Middle frontal gyrus (tissue), 1 donor: ENCODE data around the gene HOMER1.

Experiments
- DNase-seq: peaks from one replicate; pipeline ENCODE4 v3.0.0-alpha.2; 2015; ENCODE audit warnings: low spot score; ENCODE audit errors: extremely low spot score

HOMER1 gene, protein sequence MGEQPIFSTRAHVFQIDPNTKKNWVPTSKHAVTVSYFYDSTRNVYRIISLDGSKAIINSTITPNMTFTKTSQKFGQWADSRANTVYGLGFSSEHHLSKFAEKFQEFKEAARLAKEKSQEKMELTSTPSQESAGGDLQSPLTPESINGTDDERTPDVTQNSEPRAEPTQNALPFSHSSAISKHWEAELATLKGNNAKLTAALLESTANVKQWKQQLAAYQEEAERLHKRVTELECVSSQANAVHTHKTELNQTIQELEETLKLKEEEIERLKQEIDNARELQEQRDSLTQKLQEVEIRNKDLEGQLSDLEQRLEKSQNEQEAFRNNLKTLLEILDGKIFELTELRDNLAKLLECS

DNA sequence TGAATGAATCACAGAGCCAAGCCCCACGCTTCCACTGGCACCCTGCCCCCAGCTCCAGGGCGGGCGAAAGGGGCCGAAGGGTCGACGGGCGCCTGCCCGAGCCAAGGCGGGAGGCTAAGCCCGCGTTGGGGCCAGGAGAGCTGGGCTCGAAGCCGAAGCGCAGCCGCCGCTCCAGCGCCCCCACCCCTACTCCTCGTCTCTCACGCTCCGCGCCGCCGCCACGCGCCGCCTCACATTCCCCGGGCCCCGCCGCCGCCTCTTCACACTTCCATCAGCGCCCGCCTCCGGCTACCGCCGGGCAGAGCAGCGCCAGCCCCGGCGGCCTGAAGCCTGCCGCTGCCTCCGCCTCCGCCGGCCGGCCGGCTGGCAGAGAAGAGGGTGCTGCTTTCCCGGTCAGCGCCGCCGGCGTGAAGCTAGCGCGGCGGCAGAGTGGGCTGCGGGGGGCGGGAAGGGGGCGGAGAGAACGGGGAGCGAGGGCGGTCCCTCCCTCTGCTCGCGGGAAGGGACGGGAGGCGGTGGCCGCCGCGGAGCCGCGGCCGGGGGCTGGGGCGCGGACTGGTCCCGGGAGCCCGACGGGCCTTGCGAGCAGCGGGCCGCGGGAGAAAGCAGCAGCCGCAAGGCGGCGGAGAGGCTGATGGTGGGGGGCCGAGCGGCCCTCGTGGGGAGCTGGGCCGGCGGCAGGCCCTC lies at the start of gene HOMER1:
HOMER1 (minus strand) TSS at position 431 of the 687 bp plus-strand sequence. CDS start 1,360 bp downstream, outside the sequence.
- DNase-seq, result peak; percentile 31

DNA sequence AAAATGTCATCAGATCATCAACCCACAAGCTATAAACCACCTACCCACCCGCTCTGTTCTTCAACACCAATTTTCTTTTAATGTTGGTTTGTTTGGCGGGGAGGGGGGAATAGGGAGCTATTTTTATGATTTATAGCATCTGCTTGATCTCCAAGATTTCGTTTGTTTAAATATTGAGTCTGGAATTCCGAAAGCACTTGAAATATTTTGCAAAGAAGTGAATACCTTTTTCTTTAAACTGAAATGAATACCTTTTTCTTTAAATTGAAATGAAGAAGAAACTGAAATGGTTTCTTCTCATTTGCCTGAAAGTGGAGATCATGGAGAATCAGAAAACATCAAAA lies 49.3 kb upstream of the HOMER1 start:
- DNase-seq, result no peak

DNA sequence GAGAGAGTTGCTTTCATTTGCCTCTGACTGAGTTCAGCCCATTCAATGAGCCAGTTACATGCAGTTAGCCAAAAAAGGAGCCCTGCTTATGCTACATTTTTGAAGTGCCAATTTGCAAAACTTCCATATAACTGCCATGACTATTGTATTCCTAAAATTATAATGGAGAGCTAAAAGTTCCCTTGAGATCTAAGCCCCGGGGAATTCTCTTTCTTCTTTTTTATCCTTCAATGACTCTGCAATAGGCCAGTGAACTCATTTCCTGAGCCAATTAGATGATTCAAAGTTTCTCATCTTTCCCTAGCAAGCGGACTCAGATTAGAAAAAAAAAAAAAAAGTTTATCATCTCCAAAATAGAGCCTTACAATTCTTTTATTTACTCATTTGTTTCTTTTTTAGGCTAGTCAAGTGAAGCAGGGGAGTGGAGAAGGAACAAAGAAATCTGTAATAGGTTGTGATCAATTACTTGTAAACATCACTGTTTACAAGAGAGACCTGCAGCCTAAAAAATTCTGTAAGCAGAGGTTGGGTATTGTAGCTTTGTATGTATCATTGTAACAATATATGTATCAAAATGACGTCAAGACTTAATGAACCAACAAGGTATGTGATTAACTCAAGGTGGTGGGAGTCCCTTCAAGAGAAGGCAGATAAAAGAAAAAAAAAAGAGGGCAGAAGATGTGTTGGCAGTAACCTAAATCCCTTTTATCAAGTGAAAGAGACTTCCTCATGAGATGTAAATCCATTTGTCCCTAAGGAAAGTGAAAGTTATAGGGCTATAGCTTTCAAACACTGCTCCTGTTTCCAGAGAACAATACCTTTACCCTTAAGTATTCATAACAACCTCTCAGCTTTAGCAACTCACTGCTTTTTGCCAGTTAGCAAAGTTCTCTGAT lies 48.7 kb upstream of the HOMER1 start:
- no peak for DNase-seq

DNA sequence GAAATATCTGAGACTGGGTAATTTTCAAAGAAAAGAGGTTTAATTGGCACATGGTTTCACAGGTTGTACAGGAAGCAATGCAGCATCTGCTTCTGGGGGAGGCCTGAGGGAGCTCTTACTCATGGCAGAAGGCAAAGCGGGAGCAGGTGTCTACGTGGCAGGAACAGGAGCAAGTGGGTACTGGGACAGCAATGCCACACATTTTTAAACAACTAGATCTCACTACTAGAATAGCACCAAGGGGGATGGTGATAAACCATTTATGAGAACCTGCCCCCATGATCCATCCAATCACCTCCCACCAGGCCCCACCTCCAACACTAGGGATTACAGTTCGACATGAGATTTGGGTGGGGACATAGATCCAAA lies 47.6 kb upstream of the HOMER1 start:
- DNase-seq, result no peak

DNA sequence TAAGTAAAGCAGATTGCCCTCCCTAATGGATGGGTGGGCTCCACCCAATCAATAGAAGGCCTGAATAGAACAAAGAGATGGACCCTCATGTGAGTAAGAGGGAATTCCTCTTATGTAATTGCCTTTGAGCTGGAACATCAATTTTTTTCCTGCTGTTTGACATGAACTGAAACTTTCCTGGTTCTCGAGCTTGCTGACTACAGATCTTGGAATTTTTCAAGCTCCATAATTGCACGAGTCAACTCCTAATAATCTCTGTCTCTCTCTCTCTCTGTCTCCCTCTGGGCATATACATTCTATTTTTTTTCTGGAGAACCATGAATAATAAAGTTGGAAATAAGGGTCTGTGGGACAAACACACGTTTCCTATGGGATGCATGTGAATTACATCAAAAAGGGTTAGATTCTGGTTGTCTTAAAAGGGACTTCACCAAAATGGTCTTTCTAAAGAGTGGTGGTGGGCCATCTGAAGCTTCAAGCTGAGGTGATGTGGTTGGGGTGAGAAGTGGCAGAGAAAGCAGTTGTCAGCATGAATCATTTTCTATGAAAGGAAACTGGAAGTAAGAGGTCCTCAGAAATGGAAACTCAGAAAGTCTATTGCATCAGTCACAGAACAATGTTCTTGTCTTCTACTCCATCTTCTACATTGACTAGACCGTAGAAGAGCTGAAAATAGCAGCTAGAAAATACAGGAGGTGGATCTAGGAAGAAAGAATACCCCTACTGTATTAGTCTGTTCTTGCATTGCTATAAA lies 47.0 kb upstream of the HOMER1 start:
- no peak for DNase-seq

DNA sequence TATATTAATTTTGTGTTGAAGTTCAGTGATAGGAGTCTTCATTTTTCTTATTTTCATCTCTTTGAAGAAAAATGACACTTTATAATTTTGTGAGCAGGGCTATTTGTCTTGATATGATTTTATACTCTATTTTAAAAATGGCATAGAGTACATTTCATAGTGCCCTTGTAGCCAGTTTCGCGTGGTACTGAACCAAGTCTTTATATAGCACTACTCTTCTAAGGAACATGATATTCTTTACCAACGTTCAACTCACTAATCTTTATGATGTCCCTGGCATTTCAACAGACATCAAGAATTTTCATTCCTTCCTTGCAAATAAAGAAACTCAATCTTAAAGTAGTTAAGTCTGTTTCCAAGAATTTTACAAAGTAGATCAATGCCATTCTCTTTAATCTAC lies 41.5 kb upstream of the HOMER1 start:
- no peak for DNase-seq

DNA sequence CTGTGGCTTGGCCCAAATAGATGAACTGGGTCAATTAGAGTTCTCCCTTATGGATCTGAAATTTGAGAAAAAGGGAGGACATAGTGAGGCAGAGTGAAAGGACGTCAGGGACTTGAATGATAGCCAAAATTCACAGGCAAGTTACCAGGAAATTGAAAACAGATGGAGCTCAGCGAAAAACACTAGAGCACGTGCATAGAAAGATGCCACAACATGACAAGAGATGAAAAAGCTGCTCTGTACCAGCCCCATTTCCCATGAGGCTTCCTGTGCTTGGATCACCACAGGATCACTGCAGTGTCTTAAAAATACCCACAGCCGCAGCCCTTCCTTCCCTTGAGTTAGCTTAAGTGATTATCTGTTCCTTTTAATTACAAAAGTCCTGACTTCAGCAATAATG lies 39.0 kb upstream of the HOMER1 start:
- no peak for DNase-seq

DNA sequence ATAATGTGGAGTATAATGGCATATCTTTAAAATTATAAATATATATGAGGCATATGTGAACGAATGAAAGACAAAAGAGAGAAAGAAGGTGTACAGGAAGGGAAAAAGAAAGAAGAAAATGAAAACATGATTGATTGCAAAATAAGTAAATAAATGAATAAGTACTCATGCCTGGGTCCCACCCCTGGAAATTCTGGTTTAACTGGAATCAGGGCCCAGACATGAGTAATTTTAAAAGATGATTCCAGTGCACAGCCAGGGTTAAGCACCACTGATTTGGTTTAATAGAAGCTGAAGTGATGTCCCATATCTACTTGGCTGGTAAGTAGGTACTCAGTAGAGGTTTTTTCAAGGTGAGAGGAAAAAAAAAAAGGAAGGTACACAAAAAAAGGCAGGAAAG lies 34.0 kb upstream of the HOMER1 start:
- no peak for DNase-seq

DNA sequence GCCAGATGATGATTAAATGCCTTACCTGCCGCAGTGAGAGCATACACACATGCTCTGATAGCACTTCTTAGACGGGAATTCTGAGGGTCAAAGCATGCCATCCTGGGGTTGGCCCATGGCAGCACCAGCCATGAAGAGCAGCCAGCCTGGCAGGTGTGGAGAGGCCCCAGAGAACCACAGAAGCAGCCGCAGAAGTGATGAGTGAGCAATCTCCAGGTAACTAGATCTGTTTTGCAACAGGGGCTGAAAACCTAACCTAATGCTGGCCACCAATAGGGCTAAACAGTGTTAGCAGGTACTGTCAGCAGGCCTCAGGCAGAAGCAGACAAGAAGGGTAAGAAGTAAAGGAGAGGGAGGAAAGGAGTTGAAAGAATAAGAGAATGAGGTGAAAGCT lies 33.5 kb upstream of the HOMER1 start:
- DNase-seq, result no peak

DNA sequence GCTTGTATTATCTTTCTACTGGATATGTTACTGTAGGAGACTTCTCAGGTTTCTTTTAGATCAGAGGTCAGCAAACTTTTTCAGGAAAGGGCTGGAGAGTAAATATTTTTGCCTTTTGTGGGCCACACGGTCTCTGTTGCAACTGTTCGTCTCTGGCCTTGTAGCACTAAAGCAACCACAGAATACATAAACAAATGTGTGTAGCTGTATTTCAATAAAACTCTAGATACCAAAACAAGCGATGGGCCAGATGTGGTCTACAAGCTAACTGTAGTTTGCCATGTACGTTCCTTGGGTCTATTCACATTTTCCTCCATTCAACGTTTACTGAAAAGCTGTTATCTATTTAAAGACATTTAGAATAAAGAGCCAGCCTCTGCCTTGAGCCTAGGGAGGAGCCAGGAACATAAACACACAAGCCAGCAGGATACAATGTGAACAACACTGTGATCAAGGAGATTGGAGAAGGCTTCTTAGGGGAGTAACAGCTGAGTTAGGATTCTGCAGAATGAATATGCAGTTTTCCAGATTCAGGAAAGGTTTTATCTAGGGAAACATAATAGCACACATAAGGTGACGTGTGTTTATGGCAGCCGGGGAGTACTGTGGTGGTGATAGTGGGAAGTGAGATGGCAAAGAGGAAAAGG lies 33.0 kb upstream of the HOMER1 start:
- no peak for DNase-seq

DNA sequence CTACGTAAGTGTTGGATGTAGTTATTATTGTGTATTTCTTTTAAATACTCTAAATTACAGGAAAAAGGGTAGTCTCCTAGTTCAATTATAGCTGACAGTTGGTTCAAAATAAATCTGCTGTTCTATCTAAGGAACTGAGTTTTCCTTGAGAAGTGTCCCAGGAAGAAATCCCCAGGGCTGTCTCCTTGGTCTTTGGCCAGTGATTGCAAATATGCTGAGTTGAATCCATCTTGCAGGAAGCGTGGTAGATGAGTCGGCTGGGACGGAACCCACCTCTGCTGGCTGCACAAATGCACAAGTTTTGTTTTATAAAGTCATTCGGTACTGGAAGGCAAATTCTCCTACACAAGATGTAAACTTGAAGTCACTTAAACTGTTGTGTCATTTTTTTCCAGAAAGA lies 30.2 kb upstream of the HOMER1 start:
- DNase-seq, result no peak

DNA sequence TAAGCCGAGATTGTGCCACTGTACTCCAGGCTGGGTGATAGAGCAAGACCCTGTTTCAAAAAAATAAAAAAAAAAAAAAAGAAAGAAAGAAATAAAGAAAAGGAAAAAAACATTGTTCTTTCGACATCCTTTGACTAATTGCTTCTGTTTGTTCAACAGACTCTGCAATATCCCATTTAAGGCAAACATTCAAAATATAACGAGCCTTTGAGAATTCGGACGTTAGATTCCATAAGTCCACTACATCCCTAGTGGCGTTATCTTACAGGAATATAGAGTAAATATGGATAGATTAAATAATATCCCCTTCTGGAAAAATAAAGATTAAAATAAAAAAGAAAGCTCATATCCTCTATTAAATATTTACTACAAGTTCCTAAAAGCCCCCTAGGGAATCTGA lies 27.0 kb upstream of the HOMER1 start:
- no peak for DNase-seq

DNA sequence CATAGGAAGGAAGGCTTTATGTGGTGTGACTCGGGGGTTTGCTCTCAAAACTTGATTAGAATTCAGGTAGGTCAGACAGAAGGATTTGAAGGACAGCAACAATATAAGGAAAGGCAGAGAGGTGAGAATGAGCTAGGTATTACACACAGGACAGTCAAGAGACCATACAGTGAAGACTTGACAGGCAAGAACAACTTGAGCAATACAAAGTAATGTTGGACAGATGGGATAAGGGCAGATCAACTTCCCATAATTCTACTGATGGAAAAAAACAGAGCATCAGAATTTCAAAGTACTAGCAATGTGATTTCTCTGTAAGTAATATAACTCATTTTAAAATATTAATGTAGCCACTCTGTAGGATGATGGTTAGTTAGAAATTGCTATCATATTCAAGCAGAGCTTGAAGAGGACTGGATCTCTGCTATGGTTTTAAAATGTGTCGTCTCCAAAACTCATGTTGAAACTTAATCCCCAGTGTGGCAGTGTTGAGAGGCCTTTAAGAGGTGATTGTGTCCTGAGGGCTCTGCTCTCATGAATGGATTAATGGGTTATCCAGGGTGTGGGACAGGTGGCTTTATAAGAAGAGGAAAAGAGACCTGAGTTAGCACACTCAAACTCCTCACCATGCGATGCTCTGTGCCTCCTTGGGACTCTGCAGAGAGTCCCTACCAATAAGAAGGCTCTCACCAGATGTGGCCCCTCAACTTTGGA lies 22.4 kb upstream of the HOMER1 start:
- DNase-seq, result no peak

DNA sequence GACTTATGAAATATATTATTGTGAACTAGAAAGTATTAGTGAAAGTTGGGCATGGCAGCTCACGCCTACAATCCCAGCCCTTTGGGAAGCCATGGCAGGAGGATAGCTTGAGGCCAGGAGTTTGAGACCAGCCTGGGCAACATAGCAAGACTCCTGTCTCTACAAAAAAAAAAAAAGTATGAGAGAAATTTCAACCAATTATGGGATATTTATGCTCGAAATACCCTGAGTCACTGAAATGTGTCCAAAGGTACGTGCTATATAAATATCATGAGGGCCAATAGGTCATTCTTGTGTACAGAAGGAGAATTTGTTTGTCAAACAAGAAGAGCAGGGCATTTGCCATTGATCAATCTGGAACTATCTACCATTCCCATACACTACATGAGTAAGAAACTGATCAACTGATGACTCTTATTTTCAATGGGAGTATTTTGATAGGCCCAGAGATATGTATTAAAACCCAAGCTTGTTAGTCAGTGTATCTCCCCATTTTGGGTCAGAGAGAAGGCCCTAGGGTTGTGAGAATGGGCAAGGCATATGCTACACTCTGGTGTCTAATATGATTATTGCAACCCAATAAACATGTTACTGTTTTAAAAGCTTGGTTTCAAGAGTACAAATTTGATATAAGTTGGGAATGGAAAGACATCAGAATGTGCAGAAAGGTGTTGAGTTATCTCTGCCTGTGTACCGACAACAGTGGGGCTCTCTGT lies 21.7 kb upstream of the HOMER1 start:
- DNase-seq, result no peak

DNA sequence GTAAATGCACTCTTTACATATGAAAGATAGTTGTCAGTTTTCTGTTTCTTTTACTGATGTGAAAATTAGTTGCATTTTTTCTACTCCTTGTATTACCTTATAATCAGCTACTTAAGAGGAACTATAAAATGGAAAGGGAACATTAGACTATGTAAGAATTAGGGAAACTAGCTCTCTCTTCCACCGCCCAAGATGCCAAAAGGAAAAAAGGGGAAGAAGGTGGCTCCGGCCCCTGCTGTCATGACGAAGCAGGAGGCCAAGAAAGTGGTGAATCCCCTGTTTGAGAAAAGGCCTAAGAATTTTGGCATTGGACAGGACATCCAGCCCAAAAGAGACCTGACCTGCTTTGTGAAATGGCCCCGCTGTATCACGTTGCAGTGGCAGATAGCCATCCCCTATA lies 15.2 kb upstream of the HOMER1 start:
- DNase-seq, result no peak

DNA sequence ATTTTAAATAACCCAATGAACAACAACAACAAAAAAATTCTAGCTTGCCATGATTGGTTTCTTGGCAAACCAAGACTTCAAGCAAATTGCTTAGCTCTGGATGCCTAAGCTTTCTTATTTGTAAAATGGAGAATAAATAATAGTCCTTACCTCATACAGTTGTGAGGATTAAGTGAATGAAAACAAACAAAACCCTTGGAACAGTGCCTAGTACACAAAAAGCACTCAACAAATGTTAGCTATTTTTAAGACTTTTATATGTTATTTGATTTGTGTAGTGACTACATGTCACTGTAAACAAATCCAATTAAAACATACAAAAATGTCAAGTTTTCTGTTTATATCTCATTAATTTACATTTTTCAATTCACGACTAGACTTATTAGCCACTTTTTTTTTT lies 13.5 kb upstream of the HOMER1 start:
- no peak for DNase-seq

DNA sequence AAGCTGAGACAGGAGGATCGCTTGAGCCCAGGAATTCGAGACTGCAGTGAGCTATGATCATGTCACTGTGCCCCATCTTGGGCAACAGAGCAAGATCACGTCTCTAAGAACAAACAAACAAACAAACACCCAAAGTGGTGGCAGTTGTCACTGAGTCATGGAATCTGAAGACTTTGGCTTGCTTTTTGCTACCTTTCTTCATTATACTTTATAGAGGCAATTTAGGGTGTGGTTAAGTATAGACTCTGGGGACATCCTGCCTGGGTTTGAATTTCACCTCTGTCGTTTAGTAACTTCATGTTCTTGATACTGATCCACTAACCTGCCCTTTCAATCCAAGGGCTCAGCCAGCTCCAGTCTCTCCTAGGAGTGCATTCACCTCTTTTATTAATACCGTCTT lies 13.0 kb upstream of the HOMER1 start:
- no peak for DNase-seq

DNA sequence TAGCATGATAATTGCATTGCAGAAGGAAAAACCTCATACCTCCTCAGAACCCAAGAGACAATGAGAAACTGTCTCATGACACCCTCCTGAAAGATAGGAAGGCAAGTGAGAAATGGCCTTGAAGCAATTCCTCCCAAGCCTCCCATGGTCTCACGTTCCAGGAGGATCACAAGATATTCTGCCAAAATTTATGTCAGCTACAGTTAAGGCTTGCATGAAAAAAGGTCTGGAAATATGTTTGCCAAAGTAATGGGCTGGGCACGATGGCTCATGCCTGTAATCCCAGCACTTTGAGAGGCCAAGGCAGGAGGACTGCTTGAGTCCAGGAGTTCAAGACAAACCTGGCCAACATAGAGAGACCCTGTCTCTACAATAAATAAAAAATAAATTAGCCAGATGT lies 12.6 kb upstream of the HOMER1 start:
- no peak for DNase-seq

DNA sequence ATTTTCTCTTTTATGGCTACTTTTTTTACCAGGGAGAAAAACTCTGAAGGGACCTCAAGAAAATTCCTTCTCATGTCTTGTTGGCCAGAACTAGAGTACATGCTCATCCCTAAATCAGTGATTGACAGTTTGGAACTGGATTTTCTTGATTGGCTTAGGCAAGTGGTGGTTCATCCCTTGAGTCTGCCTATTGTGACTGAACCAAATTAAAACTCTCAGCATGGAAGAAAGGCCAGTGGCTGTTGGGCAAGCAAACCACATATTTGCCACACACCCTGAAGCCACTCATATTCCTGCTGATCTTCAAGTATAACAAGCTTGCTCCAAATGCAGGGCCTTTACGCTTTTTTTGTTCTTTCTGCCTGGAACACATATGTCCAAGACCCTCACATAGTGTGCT lies 7.2 kb upstream of the HOMER1 start:
- no peak for DNase-seq

DNA sequence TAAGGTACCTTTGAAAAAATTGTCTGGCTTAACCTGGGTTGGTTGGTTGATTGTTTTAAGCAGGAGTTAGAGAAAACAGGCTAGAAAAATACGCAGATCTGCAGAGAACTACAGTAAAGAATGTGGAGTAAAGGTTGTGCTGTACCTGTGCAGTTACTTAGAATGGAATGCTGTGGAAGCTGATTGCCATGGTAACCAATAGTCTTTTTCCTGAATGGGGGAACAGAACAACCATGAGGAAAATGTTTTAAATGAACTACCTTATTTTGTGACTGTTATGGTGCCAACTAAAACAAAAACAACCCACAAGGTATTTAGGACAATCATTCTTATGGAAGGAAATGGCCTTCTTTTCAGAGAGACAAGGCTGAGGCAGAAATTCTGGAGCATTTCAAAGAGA lies 4.8 kb upstream of the HOMER1 start:
- no peak for DNase-seq
